Mesenchymal stem cell (in vitro differentiated cells and primary cell): ENCODE measurements around the gene FOXN3.

Experiments
- DNase-seq: peaks from one replicate; pipeline ENCODE4 v3.0.0-alpha.2; 2013
- H2AFZ ChIP-seq: one replicate; pipeline ENCODE4 v1.6.1; 2013; ENCODE audit warnings: low read depth, mild to moderate bottlenecking, control low read depth, inconsistent platforms, low read length, moderate library complexity
- H2AK5ac ChIP-seq: 2 replicates; pipeline ENCODE4 v1.6.1; 2013; ENCODE audit warnings: low read length, moderate library complexity, mild to moderate bottlenecking, inconsistent platforms; ENCODE audit not compliant: severe bottlenecking
- H2BK120ac ChIP-seq: one replicate; pipeline ENCODE4 v1.6.1; 2013; ENCODE audit warnings: low read depth, mild to moderate bottlenecking, inconsistent platforms, low read length, moderate library complexity
- H2BK12ac ChIP-seq, 2 experiments: one replicate each; pipeline ENCODE4 v1.6.1; 2013; ENCODE audit warnings: inconsistent platforms in 2 of 2, low read length in 2 of 2, mild to moderate bottlenecking in 2 of 2, moderate library complexity in 2 of 2, control low read depth in 1 of 2
- H2BK15ac ChIP-seq: one replicate; pipeline ENCODE4 v1.6.1; 2013; ENCODE audit warnings: mild to moderate bottlenecking, low read depth, inconsistent platforms; ENCODE audit not compliant: poor library complexity, severe bottlenecking
- H2BK5ac ChIP-seq: 2 replicates; pipeline ENCODE4 v1.6.1; 2013; ENCODE audit warnings: low read depth, mild to moderate bottlenecking, low read length, control low read depth, inconsistent platforms; ENCODE audit not compliant: poor library complexity, severe bottlenecking
- H3K14ac ChIP-seq, 2 experiments: one replicate each; pipeline ENCODE4 v1.6.1; 2013; ENCODE audit warnings: inconsistent platforms in 2 of 2, low read length in 2 of 2, control low read depth in 1 of 2, mild to moderate bottlenecking in 1 of 2, moderate library complexity in 1 of 2
- H3K18ac ChIP-seq, 2 experiments: one replicate each; pipeline ENCODE4 v1.6.1; 2013; ENCODE audit warnings: inconsistent platforms in 2 of 2, low read length in 2 of 2, control low read depth in 1 of 2, low read depth in 1 of 2, mild to moderate bottlenecking in 1 of 2
- H3K23ac ChIP-seq, 2 experiments: one replicate each; pipeline ENCODE4 v1.6.1; 2013; ENCODE audit warnings: inconsistent platforms in 2 of 2, low read length in 2 of 2, mild to moderate bottlenecking in 2 of 2, moderate library complexity in 2 of 2, control low read depth in 1 of 2
- H3K27ac ChIP-seq: 2 replicates; pipeline ENCODE4 v1.5.1; 2013; ENCODE audit warnings: mild to moderate bottlenecking, moderate library complexity, low read length, control low read depth, inconsistent platforms; ENCODE audit not compliant: poor library complexity, severe bottlenecking
- H3K27me3 ChIP-seq, 2 experiments: 2 replicates each; pipeline versions ENCODE4 v1.6.1 to v1.7.0; 2013; ENCODE audit warnings: low read length in 2 of 2, mild to moderate bottlenecking in 2 of 2, moderate library complexity in 2 of 2, control low read depth in 1 of 2, inconsistent platforms in 1 of 2; ENCODE audit not compliant: control insufficient read depth in 1 of 2, insufficient read depth in 1 of 2
- H3K36me3 ChIP-seq, 2 experiments: 2 replicates each; pipeline versions ENCODE4 v1.6.1 to v1.7.0; 2013; ENCODE audit warnings: low read length in 2 of 2, control low read depth in 1 of 2, inconsistent platforms in 1 of 2, low read depth in 1 of 2, mild to moderate bottlenecking in 1 of 2; ENCODE audit not compliant: insufficient read depth in 2 of 2, control insufficient read depth in 1 of 2
- H3K4ac ChIP-seq, 2 experiments: one replicate each; pipeline ENCODE4 v1.6.1; 2013; ENCODE audit warnings: inconsistent platforms in 2 of 2, low read length in 2 of 2, mild to moderate bottlenecking in 2 of 2, moderate library complexity in 2 of 2, control low read depth in 1 of 2, low read depth in 1 of 2
- H3K4me1 ChIP-seq: 2 replicates; pipeline ENCODE4 v1.6.1; 2013; ENCODE audit warnings: low read depth, low read length, control low read depth; ENCODE audit not compliant: control insufficient read depth, insufficient read depth
- H3K4me2 ChIP-seq: 2 replicates; pipeline ENCODE4 v1.6.1; 2013; ENCODE audit warnings: low read length, mild to moderate bottlenecking, inconsistent platforms; ENCODE audit not compliant: poor library complexity, severe bottlenecking
- H3K4me3 ChIP-seq, 2 experiments: 2 replicates each; pipeline versions ENCODE4 v1.5.1 to v1.7.0; 2013; ENCODE audit warnings: low read length in 2 of 2, mild to moderate bottlenecking in 2 of 2, control low read depth in 1 of 2, low read depth in 1 of 2; ENCODE audit not compliant: insufficient read depth in 1 of 2
- H3K79me1 ChIP-seq: replicated peaks from 2 replicates; pipeline ENCODE4 v1.6.1; 2013; ENCODE audit warnings: mild to moderate bottlenecking, control low read depth, low read length, inconsistent platforms; ENCODE audit not compliant: poor library complexity, severe bottlenecking
- H3K9ac ChIP-seq: 2 replicates; pipeline ENCODE4 v1.7.0; 2013; ENCODE audit warnings: mild to moderate bottlenecking, low read length, moderate library complexity
- H3K9me3 ChIP-seq: 2 replicates; pipeline ENCODE4 v1.7.0; 2013; ENCODE audit warnings: mild to moderate bottlenecking, low read length; ENCODE audit not compliant: control insufficient read depth
- H4K8ac ChIP-seq: one replicate; pipeline ENCODE4 v1.6.1; 2013; ENCODE audit warnings: inconsistent platforms, mild to moderate bottlenecking, low read length, moderate library complexity
- H4K91ac ChIP-seq: one replicate; pipeline ENCODE4 v1.6.1; 2013; ENCODE audit warnings: mild to moderate bottlenecking, low read length, inconsistent platforms
- WGBS: methylation state at CpG from one replicate; pipeline ENCODE4 v1.1.7; 2013; ENCODE audit warnings: mixed read lengths; 5-methylcytosine and 5-hydroxymethylcytosine counted together

Gene FOXN3

DNA sequence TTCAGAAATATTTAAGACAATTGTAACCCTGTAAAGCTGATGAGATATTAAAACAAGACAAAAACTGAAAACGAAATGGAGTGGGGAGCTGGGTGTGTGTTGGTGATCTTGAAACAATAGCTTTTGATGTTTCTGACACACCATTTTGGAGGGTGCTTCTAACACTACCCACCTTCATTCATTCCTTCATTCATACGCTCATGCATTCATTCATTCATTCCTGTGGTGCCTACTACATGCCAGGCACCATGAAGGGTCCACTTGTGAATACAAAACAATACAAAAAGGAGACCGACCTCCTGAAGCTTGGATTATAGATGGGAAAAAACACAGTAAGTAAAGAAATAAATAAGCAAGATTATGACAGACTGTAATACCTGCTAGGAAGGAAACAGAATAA, 60.5 kb downstream of the FOXN3 start:
- Histone ChIP-seq H4K91ac (no peak overlapping the region), H3K79me1 (peaks cover 22% of the 10 kb centered on the region), H2BK12ac (no peak overlapping the region), H3K27me3 (no peaks in the 10 kb centered on the region), H3K4ac (no peak overlapping the region), H2AFZ (no peak overlapping the region), H3K4me2 (no peak overlapping the region), H2BK15ac (no peak overlapping the region), H3K36me3 (no peaks in the 10 kb centered on the region), H3K27ac (no peak overlapping the region), H2AK5ac (no peak overlapping the region), H3K14ac (no peak overlapping the region), H3K18ac (no peak overlapping the region), H3K23ac (no peak overlapping the region), H4K8ac (no peak overlapping the region), H2BK5ac (no peak overlapping the region), H3K4me1 (peaks cover 2% of the 10 kb centered on the region), H3K9me3 (no peaks in the 10 kb centered on the region), H3K9ac (no peak overlapping the region), H3K4me3 (no peak overlapping the region), H2BK120ac (no peak overlapping the region)
- WGBS = 100% methylated on average over 1 of the region's 3 CpGs
- DNase-seq = no peak

DNA sequence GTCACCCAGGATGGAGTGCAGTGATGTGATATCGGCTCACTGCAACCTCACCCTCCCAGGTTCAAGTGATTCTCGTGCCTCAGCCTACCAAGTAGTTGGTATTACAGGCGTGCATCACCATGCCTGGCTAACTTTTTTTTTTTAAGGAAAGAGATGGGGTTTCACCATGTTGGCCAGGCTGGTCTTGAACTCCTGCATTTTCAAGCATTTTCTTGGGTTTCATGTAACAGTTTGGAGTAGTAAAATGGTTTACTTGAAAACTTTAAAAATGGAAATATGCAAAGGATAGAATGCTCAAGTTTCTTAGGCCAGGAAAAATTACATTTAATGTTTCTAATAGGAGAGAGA, 63.3 kb downstream of the FOXN3 start:
- Histone ChIP-seq H3K18ac (no peak overlapping the region), H3K27me3 (no peaks in the 10 kb centered on the region), H3K4ac (no peak overlapping the region), H3K79me1 (peaks cover 27% of the 10 kb centered on the region), H2AK5ac (no peak overlapping the region), H2BK5ac (no peak overlapping the region), H3K14ac (no peak overlapping the region), H3K9me3 (no peaks in the 10 kb centered on the region), H3K27ac (no peak overlapping the region), H2BK12ac (no peak overlapping the region), H2BK15ac (no peak overlapping the region), H3K36me3 (peaks cover 3 to 14% of the 10 kb centered on the region in 2 experiments), H2AFZ (no peak overlapping the region), H3K4me2 (no peak overlapping the region), H4K91ac (no peak overlapping the region), H4K8ac (no peak overlapping the region), H3K23ac (no peak overlapping the region), H2BK120ac (no peak overlapping the region), H3K4me1 (peaks cover 3% of the 10 kb centered on the region), H3K4me3 (no peak overlapping the region), H3K9ac (no peak overlapping the region)
- WGBS = 91% methylated on average over 3 of the region's 3 CpGs
- DNase-seq = no peak

- Histone ChIP-seq H3K4me2 (no peak overlapping the region), H4K91ac (no peak overlapping the region), H3K9ac (no peak overlapping the region), H3K14ac (no peak overlapping the region), H3K9me3 (no peaks in the 10 kb centered on the region), H4K8ac (no peak overlapping the region), H2BK120ac (peak overlapping the region; percentile 6), H3K27ac (no peak overlapping the region), H2BK15ac (no peak overlapping the region), H3K27me3 (no peaks in the 10 kb centered on the region), H2BK12ac (peak overlapping the region; percentile 70 to 99), H3K23ac (no peak overlapping the region), H2AFZ (no peak overlapping the region), H2BK5ac (no peak overlapping the region), H2AK5ac (no peak overlapping the region), H3K79me1 (peaks cover 25% of the 10 kb centered on the region), H3K4ac (peak overlapping the region in 1 of 2 experiments; percentile 12), H3K4me3 (no peak overlapping the region), H3K18ac (peak overlapping the region; percentile 30 to 93), H3K36me3 (peaks cover 3 to 14% of the 10 kb centered on the region in 2 experiments), H3K4me1 (peaks cover 3% of the 10 kb centered on the region)
- WGBS = 92% methylated on average over 5 of the region's 6 CpGs
- no peak for DNase-seq
These were observed 63.9 kb downstream of the FOXN3 start for GRCh38 chr14:89352976-89353765.

- peak overlapping the region in 1 of 2 experiments; percentile 99 for H2BK12ac ChIP-seq
- H2AK5ac ChIP-seq = no peak overlapping the region
- peaks cover 14 to 17% of the 10 kb centered on the region in 2 experiments for H3K36me3 ChIP-seq
- peaks cover 26% of the 10 kb centered on the region for H3K79me1 ChIP-seq
- H4K8ac ChIP-seq = peak overlapping the region; percentile 81
- no peak overlapping the region for H3K23ac ChIP-seq
- H3K14ac ChIP-seq = no peak overlapping the region
- H3K4me2 ChIP-seq = no peak overlapping the region
- H3K27ac ChIP-seq = peak overlapping the region; percentile 43
- peak overlapping the region; percentile 72 for H4K91ac ChIP-seq
- H3K4me3 ChIP-seq = no peak overlapping the region
- WGBS = 7% methylated on average over 14 of the region's 15 CpGs
- peak overlapping the region; percentile 85 for H3K9ac ChIP-seq
- peak overlapping the region; percentile 69 to 89 for H3K4ac ChIP-seq
- peak; percentile 81 for DNase-seq
- H3K27me3 ChIP-seq = no peaks in the 10 kb centered on the region
- H2BK5ac ChIP-seq = no peak overlapping the region
- H3K18ac ChIP-seq = peak overlapping the region; percentile 53 to 93
- H2BK15ac ChIP-seq = no peak overlapping the region
- peak overlapping the region; percentile 75 for H2BK120ac ChIP-seq
- H2AFZ ChIP-seq = no peak overlapping the region
- H3K4me1 ChIP-seq = peaks cover 3% of the 10 kb centered on the region
- H3K9me3 ChIP-seq = no peaks in the 10 kb centered on the region
These were observed 65.3 kb downstream of the FOXN3 start for GRCh38 chr14:89351516-89352404.
